DND-41 (cell line): ENCODE measurements around the gene SGCB.

Experiments
- ATAC-seq: fragments of 200-7000 bp; cut with Tn5 transposase; 3 replicates; pipeline ENCODE4 v1.9.1; 2021; ENCODE audit warnings: low read depth; ENCODE audit not compliant: insufficient read depth
- DNase-seq: peaks from one replicate; pipeline ENCODE4 v3.0.0-alpha.2; 2020
- H2AFZ ChIP-seq: 2 replicates; pipeline ENCODE4 v1.6.0; 2012; ENCODE audit warnings: low read depth, low read length
- H3K27ac ChIP-seq: 2 replicates; pipeline ENCODE4 v1.5.1; 2012; ENCODE audit warnings: low read length, inconsistent platforms
- H3K27me3 ChIP-seq: fragments of 200-600 bp; sonication (generic); 2 replicates; pipeline ENCODE4 v1.6.0; 2012; ENCODE audit warnings: low read length, mild to moderate bottlenecking, inconsistent platforms; ENCODE audit not compliant: insufficient read depth, poor library complexity
- H3K36me3 ChIP-seq: 2 replicates; pipeline ENCODE4 v1.5.1; 2012; ENCODE audit warnings: low read length, inconsistent platforms; ENCODE audit not compliant: insufficient read depth
- H3K4me1 ChIP-seq: 2 replicates; pipeline ENCODE4 v1.5.1; 2012; ENCODE audit warnings: mild to moderate bottlenecking, low read length; ENCODE audit not compliant: insufficient read depth
- H3K4me2 ChIP-seq: 2 replicates; pipeline ENCODE4 v1.6.0; 2012; ENCODE audit warnings: mild to moderate bottlenecking, moderate library complexity, low read length, inconsistent platforms; ENCODE audit not compliant: insufficient read depth
- H3K4me3 ChIP-seq, 2 experiments: fragments of 200-600 bp in 1 of 2; shearing (Covaris generic) in 1 of 2; 2 replicates each; pipeline ENCODE4 v1.5.1; 2012 to 2016; ENCODE audit warnings: inconsistent platforms in 2 of 2, low read length in 2 of 2, mild to moderate bottlenecking in 2 of 2, low read depth in 1 of 2, moderate library complexity in 1 of 2
- H3K79me2 ChIP-seq: 2 replicates; pipeline ENCODE4 v1.6.0; 2012; ENCODE audit warnings: low read length, inconsistent platforms; ENCODE audit not compliant: insufficient read depth
- H3K9ac ChIP-seq: 2 replicates; pipeline ENCODE4 v1.6.0; 2012; ENCODE audit warnings: low read depth, mild to moderate bottlenecking, inconsistent platforms, low read length, moderate library complexity
- H3K9me3 ChIP-seq: 2 replicates; pipeline ENCODE4 v1.5.1; 2012; ENCODE audit warnings: low read length, moderate library complexity, mild to moderate bottlenecking, inconsistent platforms; ENCODE audit not compliant: insufficient read depth, severe bottlenecking
- H4K20me1 ChIP-seq: 2 replicates; pipeline ENCODE4 v1.6.0; 2012; ENCODE audit warnings: low read length; ENCODE audit not compliant: insufficient read depth
- EZH2 ChIP-seq: IDR thresholded peaks from 3 replicates; pipeline ENCODE4 v1.6.1; 2012; ENCODE audit warnings: borderline replicate concordance, low read depth, mild to moderate bottlenecking, moderate library complexity, low read length, inconsistent platforms; ENCODE audit not compliant: severe bottlenecking
- TF ChIP-seq, protein P1 (sequence below): IDR thresholded peaks from 2 replicates; pipeline ENCODE4 v1.5.1; 2012; ENCODE audit warnings: borderline replicate concordance, low read length, moderate library complexity, mild to moderate bottlenecking; ENCODE audit not compliant: poor library complexity, severe bottlenecking; ENCODE audit errors: extremely low read depth

The SGCB gene

DNA sequence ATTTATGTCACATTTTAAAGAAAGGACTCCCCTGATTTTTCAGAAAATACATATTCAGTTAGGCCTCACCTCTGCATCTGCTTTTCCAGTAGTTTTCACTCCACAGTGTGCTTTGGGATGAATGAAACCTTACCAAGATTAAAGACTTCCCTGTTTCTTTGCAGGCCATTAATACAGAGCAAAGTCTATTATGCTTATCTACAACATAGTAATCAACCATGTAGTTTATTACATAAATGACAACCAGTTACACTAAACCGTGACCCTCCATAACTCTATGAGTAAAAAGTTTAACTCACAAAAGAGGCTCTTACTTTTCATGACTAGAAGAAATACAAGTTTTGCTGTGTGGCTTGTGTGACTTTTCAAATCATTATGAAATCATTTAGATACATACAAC lies 20.3 kb downstream of the SGCB start:
- H3K4me3 ChIP-seq, result no peak overlapping the region
- H3K9ac ChIP-seq, result no peak overlapping the region
- H3K27me3 ChIP-seq, result no peaks in the 10 kb centered on the region
- no peak overlapping the region for H2AFZ ChIP-seq
- H3K4me1 ChIP-seq, result no peaks in the 10 kb centered on the region
- H3K27ac ChIP-seq, result no peak overlapping the region
- H3K4me2 ChIP-seq, result no peak overlapping the region
- H3K9me3 ChIP-seq, result no peaks in the 10 kb centered on the region
- ATAC-seq (no peak), DNase-seq (no peak)
- H3K79me2 ChIP-seq, result no peaks in the 10 kb centered on the region
- H3K36me3 ChIP-seq, result peaks cover 2% of the 10 kb centered on the region; the same call in 1 of the 2 replicates
- TF ChIP-seq, protein P1, sequence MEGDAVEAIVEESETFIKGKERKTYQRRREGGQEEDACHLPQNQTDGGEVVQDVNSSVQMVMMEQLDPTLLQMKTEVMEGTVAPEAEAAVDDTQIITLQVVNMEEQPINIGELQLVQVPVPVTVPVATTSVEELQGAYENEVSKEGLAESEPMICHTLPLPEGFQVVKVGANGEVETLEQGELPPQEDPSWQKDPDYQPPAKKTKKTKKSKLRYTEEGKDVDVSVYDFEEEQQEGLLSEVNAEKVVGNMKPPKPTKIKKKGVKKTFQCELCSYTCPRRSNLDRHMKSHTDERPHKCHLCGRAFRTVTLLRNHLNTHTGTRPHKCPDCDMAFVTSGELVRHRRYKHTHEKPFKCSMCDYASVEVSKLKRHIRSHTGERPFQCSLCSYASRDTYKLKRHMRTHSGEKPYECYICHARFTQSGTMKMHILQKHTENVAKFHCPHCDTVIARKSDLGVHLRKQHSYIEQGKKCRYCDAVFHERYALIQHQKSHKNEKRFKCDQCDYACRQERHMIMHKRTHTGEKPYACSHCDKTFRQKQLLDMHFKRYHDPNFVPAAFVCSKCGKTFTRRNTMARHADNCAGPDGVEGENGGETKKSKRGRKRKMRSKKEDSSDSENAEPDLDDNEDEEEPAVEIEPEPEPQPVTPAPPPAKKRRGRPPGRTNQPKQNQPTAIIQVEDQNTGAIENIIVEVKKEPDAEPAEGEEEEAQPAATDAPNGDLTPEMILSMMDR, result no peak
- TF ChIP-seq EZH2, result no peak
- H4K20me1 ChIP-seq, result no peaks in the 10 kb centered on the region

DNA sequence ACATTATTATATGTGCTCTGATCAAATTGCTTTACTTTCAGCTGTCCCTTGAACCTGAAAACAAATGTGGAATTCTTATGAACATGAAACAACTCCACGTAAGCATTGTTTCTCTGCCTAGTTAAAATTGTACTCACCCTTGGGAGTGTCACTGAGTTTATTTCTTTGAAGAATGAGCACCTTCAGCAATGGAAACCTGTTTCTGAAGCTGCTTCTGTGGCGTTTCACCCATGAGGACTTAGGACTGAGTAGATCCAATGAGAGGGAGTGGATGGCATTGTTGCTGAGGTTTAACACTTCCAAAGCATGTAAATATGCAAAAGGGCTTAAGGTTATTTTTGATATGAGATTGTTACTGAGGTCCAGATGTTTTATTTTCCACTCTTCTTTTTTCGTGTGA lies 21.1 kb downstream of the SGCB start:
- TF ChIP-seq, protein P1, result no peak
- TF ChIP-seq EZH2, result no peak

DNA sequence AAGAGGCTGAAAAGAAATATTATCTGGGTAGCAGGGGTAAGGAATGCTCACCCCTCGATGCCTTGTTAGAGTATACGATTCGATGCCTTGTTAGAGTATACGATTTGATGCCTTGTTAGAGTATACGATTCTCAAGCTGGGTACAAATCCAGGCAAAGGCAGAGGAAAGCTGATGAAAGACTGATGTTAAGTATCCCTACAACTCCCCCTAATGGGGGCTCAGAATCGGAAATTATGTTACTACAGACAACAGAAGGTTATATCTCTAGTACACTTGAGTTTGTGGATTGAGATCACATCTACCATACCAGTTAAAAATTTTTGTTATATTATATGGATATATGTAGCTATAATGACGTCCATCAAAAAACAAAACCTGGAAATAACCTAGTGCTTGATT lies 22.7 kb downstream of the SGCB start:
- Histone ChIP-seq H3K9me3 (no peaks in the 10 kb centered on the region), H3K79me2 (no peaks in the 10 kb centered on the region), H3K4me3 (no peak overlapping the region), H3K36me3 (no peaks in the 10 kb centered on the region), H3K4me2 (no peak overlapping the region), H4K20me1 (no peaks in the 10 kb centered on the region), H2AFZ (no peak overlapping the region), H3K9ac (no peak overlapping the region), H3K4me1 (no peaks in the 10 kb centered on the region), H3K27me3 (no peaks in the 10 kb centered on the region), H3K27ac (no peak overlapping the region)
- DNase-seq (no peak), ATAC-seq (no peak)
- TF ChIP-seq EZH2, result no peak
- TF ChIP-seq, protein P1, result peak; percentile 26

More for the DNA sequence above, 21.1 kb downstream of the SGCB start:
- no peaks in the 10 kb centered on the region for H3K4me1 ChIP-seq
- H2AFZ ChIP-seq, result no peak overlapping the region
- H3K27ac ChIP-seq, result no peak overlapping the region
- H3K4me3 ChIP-seq, result no peak overlapping the region
- ATAC-seq (no peak), DNase-seq (no peak)
- no peaks in the 10 kb centered on the region for H3K79me2 ChIP-seq
- no peaks in the 10 kb centered on the region for H3K27me3 ChIP-seq
- no peaks in the 10 kb centered on the region for H4K20me1 ChIP-seq
- H3K4me2 ChIP-seq, result no peak overlapping the region
- no peaks in the 10 kb centered on the region for H3K9me3 ChIP-seq
- no peaks in the 10 kb centered on the region for H3K36me3 ChIP-seq
- H3K9ac ChIP-seq, result no peak overlapping the region

DNA sequence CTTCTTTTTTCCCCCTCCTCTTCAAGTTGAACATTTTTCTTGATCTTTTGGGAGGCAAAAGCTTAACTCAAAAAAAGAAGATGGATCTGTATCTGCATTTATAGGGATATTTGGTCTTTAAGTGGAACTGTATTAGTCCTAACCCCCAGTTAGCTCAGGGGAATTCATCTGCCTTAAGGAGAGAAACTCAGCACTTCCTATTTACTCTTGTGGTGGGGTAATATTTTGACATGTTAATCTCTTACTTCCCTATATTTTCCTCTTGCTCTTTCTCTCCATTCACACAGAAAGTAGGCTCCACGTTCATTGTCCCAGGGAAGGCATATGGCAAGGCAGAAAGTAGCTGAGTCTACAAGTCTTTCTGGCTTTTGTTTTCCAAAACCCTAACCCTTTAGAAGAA lies 23.2 kb downstream of the SGCB start:
- Histone ChIP-seq H3K9me3 (no peaks in the 10 kb centered on the region), H3K4me3 (no peak overlapping the region), H2AFZ (no peak overlapping the region), H3K9ac (no peak overlapping the region), H3K79me2 (no peaks in the 10 kb centered on the region), H3K27me3 (no peaks in the 10 kb centered on the region), H4K20me1 (no peaks in the 10 kb centered on the region), H3K4me2 (no peak overlapping the region), H3K36me3 (no peaks in the 10 kb centered on the region), H3K27ac (no peak overlapping the region), H3K4me1 (no peaks in the 10 kb centered on the region)
- no peak for TF ChIP-seq EZH2
- TF ChIP-seq, protein P1, result no peak
- ATAC-seq, result no peak
- no peak for DNase-seq
